ENCODE data around the gene PLXNA1.

DNA sequence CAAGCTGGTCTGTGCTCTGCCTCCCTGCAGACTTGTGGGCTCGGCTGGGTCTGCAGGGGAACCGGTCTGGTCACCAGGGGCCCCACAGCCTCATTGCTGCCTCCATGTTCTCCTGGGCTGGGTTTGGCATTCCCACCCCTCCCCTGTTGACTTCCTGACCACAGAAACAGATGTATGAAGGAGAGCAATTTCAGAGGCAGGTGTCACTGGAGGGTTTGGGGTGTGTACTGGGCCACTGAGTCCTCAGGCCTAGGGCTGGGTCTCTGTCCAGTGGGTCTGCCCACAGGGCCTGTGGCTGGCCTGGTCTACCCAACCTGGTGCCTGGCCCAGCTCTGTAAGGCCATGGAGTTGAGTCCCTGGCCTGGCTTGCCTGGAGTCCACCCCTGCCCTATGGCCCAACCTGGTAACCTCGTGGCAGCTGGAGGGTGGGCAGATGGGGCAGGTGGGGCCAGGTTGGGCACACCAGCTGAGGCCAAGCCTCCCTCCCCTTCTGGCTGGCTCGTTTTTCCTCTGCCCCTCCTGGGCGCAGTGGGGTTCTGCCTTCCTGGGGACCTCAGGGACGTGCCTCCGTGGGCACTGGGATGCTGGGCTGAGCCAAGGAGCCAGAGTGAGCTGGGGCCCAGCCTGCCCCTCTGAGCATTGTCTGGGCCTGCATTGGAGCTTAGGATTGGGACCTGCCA lies 20.8 kb downstream of the PLXNA1 start:
- no peak for TF ChIP-seq SNAI2 (CRISPR knock-in tag; IDR thresholded peaks at IDR 0.05)
- TF ChIP-seq, protein P1, sequence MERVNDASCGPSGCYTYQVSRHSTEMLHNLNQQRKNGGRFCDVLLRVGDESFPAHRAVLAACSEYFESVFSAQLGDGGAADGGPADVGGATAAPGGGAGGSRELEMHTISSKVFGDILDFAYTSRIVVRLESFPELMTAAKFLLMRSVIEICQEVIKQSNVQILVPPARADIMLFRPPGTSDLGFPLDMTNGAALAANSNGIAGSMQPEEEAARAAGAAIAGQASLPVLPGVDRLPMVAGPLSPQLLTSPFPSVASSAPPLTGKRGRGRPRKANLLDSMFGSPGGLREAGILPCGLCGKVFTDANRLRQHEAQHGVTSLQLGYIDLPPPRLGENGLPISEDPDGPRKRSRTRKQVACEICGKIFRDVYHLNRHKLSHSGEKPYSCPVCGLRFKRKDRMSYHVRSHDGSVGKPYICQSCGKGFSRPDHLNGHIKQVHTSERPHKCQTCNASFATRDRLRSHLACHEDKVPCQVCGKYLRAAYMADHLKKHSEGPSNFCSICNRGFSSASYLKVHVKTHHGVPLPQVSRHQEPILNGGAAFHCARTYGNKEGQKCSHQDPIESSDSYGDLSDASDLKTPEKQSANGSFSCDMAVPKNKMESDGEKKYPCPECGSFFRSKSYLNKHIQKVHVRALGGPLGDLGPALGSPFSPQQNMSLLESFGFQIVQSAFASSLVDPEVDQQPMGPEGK (CRISPR knock-in tag; IDR thresholded peaks at IDR 0.05; ENCODE audit: borderline replicate concordance) = no peak
